Transverse colon (tissue), 4 donors: ENCODE measurements around the gene KLHL29. TPM values are rescaled to one million over a fixed set of nuclear protein-coding genes. Genes with fewer than 3 reads are reported as not detected.

ENCODE experiments used
- DNase-seq: peaks from one replicate; pipeline ENCODE4 v3.0.0-alpha.2; 2019
- H3K27ac ChIP-seq, 4 donors: fragments of 200-600 bp; sonication (generic); 2 replicates each; pipeline ENCODE4 v1.5.1; 2016 to 2018; ENCODE audit warnings: inconsistent platforms in 4 of 4
- H3K27me3 ChIP-seq: fragments of 200-600 bp; sonication (generic); 2 replicates; pipeline ENCODE4 v1.5.1; 2017; ENCODE audit warnings: inconsistent platforms
- H3K36me3 ChIP-seq, 4 donors: fragments of 200-600 bp; sonication (generic); 2 replicates each; pipeline ENCODE4 v1.5.1; 2017 to 2019; ENCODE audit warnings: inconsistent platforms in 4 of 4
- H3K4me1 ChIP-seq, 4 donors: fragments of 200-600 bp; sonication (generic); 2 replicates each; pipeline ENCODE4 v1.5.1; 2017 to 2020; ENCODE audit warnings: inconsistent platforms in 4 of 4
- H3K4me3 ChIP-seq, 4 donors: fragments of 200-600 bp; sonication (generic); 1 replicate in 1 of 4; 2 replicates in 3 of 4; pipeline versions ENCODE4 v1.5.1 to v1.6.1; 2017 to 2019; ENCODE audit warnings: inconsistent platforms in 4 of 4
- H3K9me3 ChIP-seq, 2 donors: fragments of 200-600 bp; sonication (generic); 2 replicates each; pipeline ENCODE4 v1.5.1; 2017 to 2019; ENCODE audit warnings: inconsistent platforms in 2 of 2
- CTCF ChIP-seq, 5 experiments: fragments of 200-600 bp in 3 of 5; fragments of 450-650 bp in 2 of 5; sonication (generic) in 3 of 5; IDR thresholded peaks; 1 replicate in 2 of 5; 2 replicates in 3 of 5; pipeline ENCODE4 v1.5.1; 2016 to 2017; ENCODE audit warnings: antibody characterized with exemption in 5 of 5, inconsistent platforms in 3 of 5, mild to moderate bottlenecking in 2 of 5, moderate library complexity in 1 of 5
- EP300 ChIP-seq: sonication (generic); formaldehyde crosslinking; IDR thresholded peaks from one replicate; pipeline ENCODE4 v1.6.1; 2017; ENCODE audit warnings: antibody characterized with exemption, low read depth
- POLR2A ChIP-seq: fragments of 450-650 bp; IDR thresholded peaks from one replicate; pipeline ENCODE4 v1.6.1; 2016; ENCODE audit warnings: antibody characterized with exemption, mild to moderate bottlenecking, moderate library complexity
- POLR2AphosphoS5 ChIP-seq, 3 donors: sonication (generic); formaldehyde crosslinking; IDR thresholded peaks; one replicate each; pipeline ENCODE4 v1.6.1; 2016; ENCODE audit warnings: antibody characterized with exemption in 3 of 3
- WGBS, 2 donors: methylation state at CpG; one replicate each; pipeline ENCODE4 v1.1.5; 2018; ENCODE audit warnings: low coverage in 1 of 2; 5-methylcytosine and 5-hydroxymethylcytosine counted together
- in situ Hi-C, 4 donors: fragments of 200-750 bp; cut with MboI; loops; one replicate each; pipeline versions ENCODE4 v1.15.0 to v1.15.1; 2017; ENCODE audit warnings: low sequenced_read_pairs in 3 of 4, low pct_ligation_motif_present in 1 of 4, low pct_unique_long_range_greater_than_20kb in 1 of 4
- intact Hi-C: fragments of 100-400 bp; cut with DNase I; formaldehyde crosslinking; loops from one replicate; pipeline ENCODE4 v1.15.1; 2023; ENCODE audit warnings: low total_unique reads
- total RNA-seq, 4 donors: library from RNA; depleted of rRNA; stranded (reverse); fragments of >200 nt; gene quantifications; one replicate each; pipeline ENCODE4 v1.1.0, GENCODE V29; 2016

KLHL29 gene
- total RNA-seq, 4 donors from 2014 or later: 3.3 to 16.5 (median 5.8) TPM

DNA sequence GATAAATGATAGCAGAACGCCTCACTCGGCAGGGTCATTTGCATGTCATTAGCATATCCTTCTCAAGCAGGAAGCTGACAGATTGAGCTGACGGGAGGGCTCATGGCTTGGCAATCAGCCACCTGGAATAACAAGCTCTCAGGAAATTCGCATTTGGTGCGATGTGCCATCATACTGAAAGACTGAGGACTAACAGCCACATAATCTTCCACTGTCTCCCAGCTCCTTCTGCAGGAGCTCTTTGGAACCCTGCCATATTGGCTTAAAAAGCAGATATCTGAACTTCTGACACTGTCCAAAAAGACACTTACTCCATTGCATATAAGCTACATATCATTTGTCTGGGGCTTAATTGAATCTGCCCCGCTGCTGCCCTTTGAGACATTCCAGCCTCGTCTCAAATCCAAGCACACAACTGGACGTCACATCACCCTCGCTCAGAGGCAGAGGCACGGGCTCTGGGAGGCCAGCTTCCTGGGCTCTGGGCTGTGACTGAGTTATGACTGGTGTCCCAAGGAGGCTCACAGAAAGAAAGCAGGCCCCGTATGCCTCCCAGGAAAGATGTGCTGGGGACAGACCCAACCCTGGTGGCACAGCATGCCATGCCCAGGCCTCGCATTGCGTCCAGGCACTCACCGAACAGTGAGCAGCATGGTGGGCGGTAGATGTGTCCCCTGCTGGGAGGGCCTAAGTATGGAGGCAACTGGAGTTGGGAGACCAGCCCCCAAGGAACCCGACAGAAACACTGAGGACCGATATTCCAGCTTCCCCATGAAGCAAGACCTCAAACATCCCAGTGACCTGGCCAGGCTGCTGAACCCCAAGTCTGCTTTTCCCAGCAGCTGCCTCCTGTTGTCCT is 314.0 kb downstream of the KLHL29 start:
- H3K4me3 ChIP-seq: no peak overlapping the region
- WGBS, 2 donors: 85% methylated on average over 17 of the region's 17 CpGs; no CpG with 5 or more reads in 1 of the 2 donors
- no peaks in the 10 kb centered on the region for H3K27me3 ChIP-seq
- peaks cover 0 to 4% (median 3%) of the 10 kb centered on the region in 4 donors for H3K4me1 ChIP-seq
- H3K27ac ChIP-seq: peak overlapping the region in 2 of 4 donors; percentile 9 to 23
- in situ Hi-C loops (no loop called here), intact Hi-C loops (no loop called here)
- H3K36me3 ChIP-seq: peaks cover 0 to 4% (median 0%) of the 10 kb centered on the region in 4 donors
- H3K9me3 ChIP-seq: no peaks in the 10 kb centered on the region
- DNase-seq: no peak
- TF ChIP-seq EP300 (no peak), CTCF (IDR thresholded peaks at IDR 0.05) (no peak), POLR2AphosphoS5 (IDR thresholded peaks at IDR 0.05) (no peak), POLR2A (no peak)

- H3K4me3 ChIP-seq: no peak overlapping the region
- H3K27ac ChIP-seq: peak overlapping the region in 2 of 4 donors; percentile 9 to 23
- in situ Hi-C loops: no loop called here
- H3K27me3 ChIP-seq: no peaks in the 10 kb centered on the region
- H3K36me3 ChIP-seq: peaks cover 0 to 4% (median 0%) of the 10 kb centered on the region in 4 donors
- WGBS, 2 donors: 93 to 97% methylated on average over 5 of the region's 5 CpGs
- H3K4me1 ChIP-seq: peaks cover 0 to 4% (median 3%) of the 10 kb centered on the region in 4 donors
- no peaks in the 10 kb centered on the region for H3K9me3 ChIP-seq
- intact Hi-C loops: no loop called here
- no peak for DNase-seq
- TF ChIP-seq EP300 (no peak), POLR2AphosphoS5 (IDR thresholded peaks at IDR 0.05) (no peak), CTCF (IDR thresholded peaks at IDR 0.05) (no peak), POLR2A (no peak)
These were observed 314.6 kb downstream of the KLHL29 start for GRCh38 chr2:23699580-23699925.

DNA sequence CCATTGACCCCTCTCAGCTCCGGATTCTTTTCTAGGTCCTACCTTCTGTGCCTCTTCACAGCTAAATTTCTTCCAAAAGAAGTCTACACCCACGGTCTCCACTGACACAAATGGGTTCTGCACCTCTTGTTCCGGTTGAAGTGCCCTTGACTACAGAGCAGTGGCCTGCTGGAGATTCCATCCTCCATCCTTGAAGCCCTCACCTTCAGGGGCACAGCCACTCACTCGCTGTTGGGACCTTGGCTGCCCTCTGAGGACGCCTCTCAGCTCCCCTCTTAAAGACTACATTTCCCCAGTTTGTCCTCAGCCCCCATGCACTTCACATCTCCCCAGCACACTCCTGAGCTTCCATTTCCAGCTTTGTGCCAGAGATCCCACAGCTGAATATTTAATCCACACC is 315.6 kb downstream of the KLHL29 start:
- Histone ChIP-seq H3K9me3 (no peaks in the 10 kb centered on the region), H3K4me1 (peaks cover 0 to 4% (median 3%) of the 10 kb centered on the region in 4 donors), H3K36me3 (peaks cover 0 to 4% (median 0%) of the 10 kb centered on the region in 4 donors), H3K4me3 (no peak overlapping the region), H3K27me3 (no peaks in the 10 kb centered on the region), H3K27ac (no peak overlapping the region)
- WGBS, 2 donors: 80 to 89% methylated on average over 5 of the region's 5 CpGs
- no peak for DNase-seq
- in situ Hi-C loops: no loop called here
- TF ChIP-seq EP300 (no peak), POLR2AphosphoS5 (IDR thresholded peaks at IDR 0.05) (no peak), POLR2A (no peak), CTCF (IDR thresholded peaks at IDR 0.05) (no peak)
- intact Hi-C loops: no loop called here

GRCh38 chr2:23703037-23703582 is 318.1 kb downstream of the KLHL29 start:
- no peaks in the 10 kb centered on the region for H3K9me3 ChIP-seq
- TF ChIP-seq POLR2AphosphoS5 (IDR thresholded peaks at IDR 0.05) (no peak), POLR2A (no peak), EP300 (no peak), CTCF (IDR thresholded peaks at IDR 0.05) (no peak)
- DNase-seq: no peak
- peaks cover 0 to 4% (median 0%) of the 10 kb centered on the region in 4 donors for H3K36me3 ChIP-seq
- WGBS, 2 donors: 98% methylated on average over 13 of the region's 17 CpGs; no CpG with 5 or more reads in 1 of the 2 donors
- in situ Hi-C loops: no loop called here
- no peak overlapping the region for H3K4me3 ChIP-seq
- H3K27me3 ChIP-seq: no peaks in the 10 kb centered on the region
- H3K4me1 ChIP-seq: peaks cover 0 to 4% (median 3%) of the 10 kb centered on the region in 4 donors
- no peak overlapping the region for H3K27ac ChIP-seq
- intact Hi-C loops: no loop called here
